Measurements from ENCODE around the gene PDZD4. TPM values are rescaled to one million over a fixed set of nuclear protein-coding genes. Genes with fewer than 3 reads are reported as not detected.

The PDZD4 gene
- total RNA-seq, 1 donor from 2014 or later, result 0.20 TPM

DNA sequence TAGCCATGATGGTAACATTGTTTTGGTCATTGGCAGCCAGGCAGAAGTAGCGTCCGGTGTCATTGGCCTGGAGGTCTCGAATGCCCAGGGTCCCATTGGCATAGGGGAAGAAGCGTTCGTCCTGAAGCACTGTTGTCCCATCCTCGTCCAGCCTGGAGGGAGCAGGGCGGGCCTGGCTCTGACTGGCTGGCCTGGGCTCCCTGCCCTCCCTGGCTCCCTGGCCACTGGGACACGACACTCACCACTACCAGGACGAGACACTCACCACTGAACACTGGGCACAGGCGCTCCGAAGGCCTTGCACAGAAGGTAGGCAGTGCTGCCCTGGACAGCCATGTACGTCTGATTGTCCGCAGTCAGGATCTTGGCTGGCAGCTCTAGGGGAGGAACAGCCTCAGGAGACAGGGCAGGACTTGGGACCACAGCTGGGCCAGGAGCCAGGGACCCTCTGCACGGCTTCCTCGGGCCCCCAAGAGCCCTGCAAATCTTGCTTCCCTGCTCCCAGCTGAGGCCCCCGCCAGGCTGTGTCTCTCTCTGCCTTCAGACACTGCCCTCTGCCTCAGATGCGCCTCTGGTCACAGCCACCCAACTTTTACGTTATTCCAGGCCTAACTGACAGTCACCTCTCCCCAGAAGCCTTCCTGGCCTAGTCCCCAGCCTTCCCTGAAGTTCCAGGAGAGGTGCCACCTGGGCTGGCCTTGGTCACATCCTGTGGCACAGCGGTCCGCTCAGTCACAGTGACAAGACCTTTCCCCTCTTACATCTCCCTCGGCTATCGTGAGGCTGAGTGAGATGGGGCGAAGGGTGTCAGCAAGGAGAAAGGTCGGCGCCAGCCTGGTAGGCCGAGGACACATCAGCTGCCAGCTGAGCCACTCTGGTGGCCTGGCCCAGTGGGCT is 38.5 kb upstream of the PDZD4 start:
- DNase-seq (ENCODE audit: low read depth, low spot score), result no peak

DNA sequence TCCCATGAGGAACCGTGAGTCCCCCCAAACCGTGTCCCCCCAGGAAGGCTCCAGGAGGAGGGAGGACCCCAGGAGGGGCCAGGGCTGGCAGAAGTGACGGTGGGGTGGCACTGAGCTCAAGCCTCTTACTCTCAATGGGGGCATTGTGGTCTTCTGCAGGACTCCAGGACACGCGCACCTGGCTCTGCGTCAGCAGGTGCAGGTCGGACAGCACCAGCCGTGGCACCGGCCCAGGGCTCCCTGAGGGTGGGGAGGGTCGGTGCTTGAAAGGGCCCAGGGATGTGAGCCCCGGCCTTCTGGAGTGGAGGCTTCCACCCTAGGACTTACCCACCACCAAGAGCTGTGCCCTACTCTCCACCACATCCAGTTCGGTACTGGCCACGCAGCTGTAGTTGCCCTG is 37.3 kb upstream of the PDZD4 start:
- no peak for DNase-seq (ENCODE audit: low read depth, low spot score)

DNA sequence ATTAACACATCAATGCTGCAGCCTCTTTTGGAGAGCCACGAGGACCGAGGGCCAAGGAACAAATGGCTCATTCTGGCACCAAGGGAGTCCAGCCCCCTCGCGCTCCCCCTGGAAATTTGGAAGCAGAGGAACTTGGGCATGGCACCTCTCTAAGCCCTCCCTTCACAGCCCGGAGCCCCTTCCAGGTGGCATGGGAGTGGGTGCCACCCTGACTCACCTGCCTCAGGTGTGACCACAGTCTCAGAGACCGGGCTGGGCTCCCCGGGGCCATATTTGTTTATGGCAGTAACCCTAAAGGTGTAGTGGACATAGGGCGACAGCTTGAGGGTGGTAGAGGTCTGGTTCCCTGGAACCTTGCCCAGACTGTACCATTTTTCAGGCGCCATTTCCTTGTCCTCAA is 36.8 kb upstream of the PDZD4 start:
- no peak for DNase-seq (ENCODE audit: low read depth, low spot score)

DNA sequence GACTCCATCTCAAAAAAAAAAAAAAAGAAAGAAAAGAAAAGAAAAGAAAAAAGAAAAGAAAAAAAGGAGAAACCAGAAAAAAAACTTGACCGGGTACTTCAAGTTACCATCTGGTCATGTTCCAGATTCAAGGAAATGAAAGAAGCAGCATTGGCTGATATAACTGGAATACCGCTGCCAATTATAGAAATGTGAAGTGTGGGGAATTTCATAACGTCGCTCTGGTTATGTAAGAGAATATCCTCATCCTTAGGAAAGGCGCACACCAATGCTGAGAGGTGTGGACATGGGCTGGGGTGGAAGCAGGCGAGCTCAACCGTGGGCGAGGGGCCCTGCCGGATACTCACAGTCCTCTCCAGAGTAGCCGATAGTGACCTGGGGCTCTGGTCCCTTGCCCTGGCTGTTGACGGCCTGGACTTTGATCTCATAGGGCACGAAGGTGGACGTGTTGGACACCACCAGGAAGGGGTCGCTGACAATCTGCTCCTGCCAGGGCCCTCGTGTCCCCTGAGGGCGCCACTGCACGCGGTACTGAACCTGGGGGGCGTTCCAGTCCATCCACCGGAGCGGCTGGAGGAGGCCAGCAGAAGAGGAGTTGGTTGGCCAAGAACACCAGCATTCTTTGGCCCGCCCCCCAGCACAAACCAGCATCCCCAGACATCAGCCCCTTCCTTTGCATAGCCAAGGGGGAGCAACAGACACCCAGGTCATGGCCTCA is 36.1 kb upstream of the PDZD4 start:
- DNase-seq (ENCODE audit: low read depth, low spot score), result no peak

DNA sequence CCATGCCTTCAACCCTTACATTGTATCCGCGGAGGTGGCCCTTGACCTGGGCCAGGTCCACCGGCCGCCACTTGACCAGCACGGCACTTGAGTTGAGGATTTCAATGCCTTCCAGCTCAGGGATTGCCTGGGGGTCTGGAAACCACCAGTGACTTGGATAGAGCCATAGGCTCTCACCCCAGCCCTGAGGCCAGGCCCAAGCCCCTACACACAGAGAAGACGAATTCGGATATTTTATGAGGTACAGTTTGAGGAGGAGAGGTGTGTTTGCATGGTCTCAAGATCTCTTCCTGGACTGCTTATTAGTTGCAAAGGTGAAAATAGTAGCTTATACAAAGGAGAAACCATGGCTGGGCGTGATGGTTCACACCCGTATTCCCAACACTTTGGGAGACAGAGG is 35.3 kb upstream of the PDZD4 start:
- no peak for DNase-seq (ENCODE audit: low read depth, low spot score)

DNA sequence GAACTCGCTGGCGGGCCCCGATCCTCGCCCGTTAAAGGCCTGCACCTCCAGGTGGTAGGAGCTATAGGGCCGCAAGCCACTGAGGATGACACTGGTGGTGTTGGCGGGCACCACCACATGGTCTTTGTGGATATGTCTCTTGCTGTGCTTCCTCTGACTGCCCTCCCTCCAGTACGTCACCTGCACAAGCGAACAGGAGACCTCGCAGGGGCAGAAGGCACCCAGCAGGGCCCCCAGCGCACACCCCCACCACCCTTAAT is 34.9 kb upstream of the PDZD4 start:
- no peak for DNase-seq (ENCODE audit: low read depth, low spot score)

DNA sequence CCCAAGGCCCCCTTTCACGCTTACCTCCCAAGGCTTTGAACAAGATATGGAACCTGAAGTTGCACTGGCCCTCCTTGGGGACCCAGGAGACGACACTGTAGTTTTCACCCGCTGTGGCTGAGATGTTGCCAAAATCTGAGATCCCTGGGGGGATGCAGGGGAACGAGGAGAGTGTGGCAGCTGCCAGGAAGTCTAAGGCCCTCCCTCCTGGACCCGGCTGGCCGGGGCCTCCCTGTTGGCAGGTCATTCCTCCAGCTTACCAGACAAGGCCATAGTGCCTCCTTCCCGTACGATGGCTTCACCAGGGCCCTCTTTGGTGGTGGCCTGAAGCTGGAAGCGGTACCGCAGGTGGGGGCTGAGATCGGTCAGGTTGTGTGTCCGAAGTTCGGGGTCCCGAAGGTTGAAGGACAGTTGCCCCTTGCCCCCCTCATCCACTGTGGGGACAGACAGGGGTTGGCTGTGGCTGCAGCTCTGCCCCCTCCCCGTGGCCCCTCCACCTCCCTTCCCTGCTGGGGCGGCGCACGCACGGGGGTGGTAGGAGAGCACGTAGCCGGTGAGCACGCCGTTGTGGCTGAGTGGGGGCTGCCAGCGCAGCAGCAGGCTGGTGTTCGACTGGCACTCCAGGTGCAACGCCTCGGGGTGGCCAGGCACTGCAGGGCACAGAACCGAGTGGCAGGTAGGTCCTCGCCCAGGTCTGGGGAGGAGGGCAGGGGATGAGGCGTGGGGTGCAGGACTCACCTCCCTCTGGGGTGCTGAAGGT is 34.4 kb upstream of the PDZD4 start:
- no peak for DNase-seq (ENCODE audit: low read depth, low spot score)

DNA sequence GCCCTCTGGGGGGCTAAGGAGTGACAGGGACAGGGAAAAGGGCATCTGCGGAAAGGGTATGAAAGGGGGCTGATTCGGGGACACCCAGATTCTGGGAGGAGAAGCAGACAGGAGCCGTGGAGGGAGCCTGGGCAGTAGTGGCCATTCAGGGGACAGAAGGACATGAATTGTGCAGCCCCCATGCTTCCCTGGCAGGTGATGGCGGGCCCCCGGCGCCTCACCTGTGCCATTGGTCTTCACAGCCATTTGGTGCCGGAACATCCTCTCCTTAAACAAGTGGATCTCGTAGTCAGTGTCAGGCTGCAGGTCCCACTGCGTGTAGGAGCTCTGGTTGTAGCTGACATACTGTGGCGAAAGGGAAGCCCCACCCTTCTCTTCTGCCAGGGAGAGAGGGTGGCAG is 33.8 kb upstream of the PDZD4 start:
- no peak for DNase-seq (ENCODE audit: low read depth, low spot score)

DNA sequence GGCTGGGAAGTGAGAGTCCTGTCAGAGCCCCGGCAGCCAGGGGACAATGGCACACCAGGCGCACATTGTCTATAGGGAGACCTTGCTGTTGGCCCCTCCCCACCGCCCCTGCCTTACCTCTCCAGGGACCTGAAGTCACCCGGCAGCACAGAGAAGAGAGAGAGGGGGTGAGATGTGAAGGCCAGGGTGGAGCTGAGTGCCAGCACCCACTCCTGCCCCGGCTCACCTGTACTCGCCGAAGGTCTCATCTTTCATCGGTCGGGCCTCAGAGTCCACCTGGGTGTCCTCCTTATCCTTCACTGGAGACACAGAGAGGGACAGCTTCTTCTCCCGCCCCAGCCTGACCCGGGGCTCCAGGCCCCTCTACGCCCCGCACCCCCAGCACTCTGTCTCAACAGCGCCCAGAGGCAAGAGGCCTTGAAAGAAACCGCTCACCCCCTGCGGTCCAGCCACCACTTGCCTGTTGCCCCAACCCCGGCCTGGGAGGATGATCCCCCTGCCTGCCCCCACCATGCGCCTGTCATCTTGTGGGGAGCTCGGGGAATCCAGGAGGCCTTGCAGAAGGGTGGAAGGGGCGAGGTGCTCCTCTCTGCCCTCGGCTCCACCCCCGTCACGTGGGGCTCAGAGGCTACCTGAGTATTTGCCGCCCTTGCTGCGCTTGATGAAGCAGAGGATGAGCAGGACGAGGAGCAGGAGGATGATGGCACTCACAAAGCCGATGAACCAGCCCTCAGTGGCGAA is 33.1 kb upstream of the PDZD4 start:
- no peak for DNase-seq (ENCODE audit: low read depth, low spot score)

DNA sequence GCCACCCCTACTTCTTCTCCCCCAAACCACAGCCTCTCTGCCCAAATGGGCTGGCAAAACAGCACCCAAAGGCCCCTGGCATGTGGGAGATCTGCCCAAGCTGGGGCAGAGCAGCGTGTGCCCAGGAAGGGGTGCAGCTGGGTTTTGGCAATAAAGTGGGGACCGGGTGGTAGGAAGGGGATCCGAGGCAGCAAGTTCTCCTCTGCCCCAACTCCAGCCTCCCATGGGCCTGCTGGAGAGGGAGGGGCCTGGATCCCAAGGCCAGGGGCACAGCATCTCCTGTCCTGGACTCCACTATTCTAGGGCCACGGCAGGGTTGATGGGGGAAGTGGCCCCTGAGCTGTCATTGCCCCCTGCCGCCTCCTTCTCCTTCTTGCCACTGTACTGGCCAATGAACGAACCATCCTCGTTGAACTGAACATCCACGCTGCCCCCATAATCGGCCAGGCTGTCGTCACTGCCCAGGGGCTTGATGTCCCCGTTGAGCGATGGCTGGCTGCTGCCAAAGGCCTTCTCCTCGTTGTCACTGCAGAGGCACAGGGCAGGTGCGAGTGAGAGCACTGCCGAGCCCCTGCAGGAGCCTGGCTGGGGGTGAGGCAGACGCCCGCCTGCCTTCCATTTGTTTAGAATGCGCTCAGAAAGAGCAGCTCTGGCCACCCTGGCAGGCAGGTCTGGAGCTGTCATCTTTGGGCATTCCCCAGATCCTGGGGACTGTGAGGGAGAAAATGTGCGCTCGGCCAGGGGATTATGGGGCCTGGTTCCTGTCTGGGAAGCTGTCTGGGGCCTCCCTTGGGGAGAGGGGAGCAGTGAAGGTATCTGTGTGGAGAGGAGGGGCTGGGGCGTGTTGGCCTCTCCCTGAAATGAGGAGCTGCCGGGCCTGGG is 32.3 kb upstream of the PDZD4 start:
- no peak for DNase-seq (ENCODE audit: low read depth, low spot score)

DNA sequence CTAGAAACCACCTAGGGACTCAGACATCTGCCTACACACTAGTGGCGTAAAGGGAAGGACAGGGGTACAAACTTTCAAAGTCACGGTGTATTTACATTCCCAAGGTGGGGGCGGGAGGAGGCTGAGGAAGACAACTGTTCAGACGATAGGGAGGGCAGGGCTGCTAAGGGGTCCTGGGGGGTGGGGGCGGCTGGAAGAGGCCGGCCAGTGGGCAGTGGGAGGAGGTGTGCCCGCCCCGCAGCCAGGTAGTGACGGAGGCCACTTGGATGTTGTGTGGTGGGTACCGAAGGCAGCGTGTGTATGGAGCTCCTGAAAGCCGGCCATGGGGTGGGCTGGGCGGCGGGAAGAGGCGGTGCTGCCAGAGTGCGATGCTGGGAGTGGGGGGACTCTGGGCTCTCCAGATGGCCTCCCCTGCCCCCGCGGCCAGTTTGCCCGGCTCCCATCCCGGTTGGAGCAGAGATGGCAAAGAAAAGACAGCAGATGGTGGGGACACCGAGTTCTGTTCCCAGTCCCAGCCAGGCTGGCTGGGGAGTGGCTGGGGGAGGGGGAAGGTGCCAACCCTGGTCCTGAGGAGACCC is 31.5 kb upstream of the PDZD4 start:
- no peak for DNase-seq (ENCODE audit: low read depth, low spot score)

DNA sequence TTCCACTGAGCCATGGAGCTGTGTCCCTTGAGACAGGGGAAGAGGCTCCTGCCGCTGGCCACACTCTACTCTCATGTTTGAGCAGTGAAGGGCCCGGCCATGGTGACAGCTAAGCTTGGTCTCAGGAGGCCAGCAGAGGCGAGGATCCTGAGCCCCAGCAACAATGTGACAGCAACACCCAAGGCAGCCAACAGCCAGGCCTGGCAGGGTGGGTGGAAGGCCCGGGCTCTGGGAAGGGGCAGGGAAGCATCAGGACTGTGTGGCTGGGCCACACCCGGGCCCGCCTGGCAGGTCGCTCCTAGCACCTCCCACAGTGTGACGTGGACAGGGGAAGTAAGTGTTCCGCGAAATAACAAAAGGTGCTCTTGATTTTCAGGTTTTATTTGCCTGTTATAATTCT is 30.8 kb upstream of the PDZD4 start:
- DNase-seq (ENCODE audit: low read depth, low spot score), result no peak

DNA sequence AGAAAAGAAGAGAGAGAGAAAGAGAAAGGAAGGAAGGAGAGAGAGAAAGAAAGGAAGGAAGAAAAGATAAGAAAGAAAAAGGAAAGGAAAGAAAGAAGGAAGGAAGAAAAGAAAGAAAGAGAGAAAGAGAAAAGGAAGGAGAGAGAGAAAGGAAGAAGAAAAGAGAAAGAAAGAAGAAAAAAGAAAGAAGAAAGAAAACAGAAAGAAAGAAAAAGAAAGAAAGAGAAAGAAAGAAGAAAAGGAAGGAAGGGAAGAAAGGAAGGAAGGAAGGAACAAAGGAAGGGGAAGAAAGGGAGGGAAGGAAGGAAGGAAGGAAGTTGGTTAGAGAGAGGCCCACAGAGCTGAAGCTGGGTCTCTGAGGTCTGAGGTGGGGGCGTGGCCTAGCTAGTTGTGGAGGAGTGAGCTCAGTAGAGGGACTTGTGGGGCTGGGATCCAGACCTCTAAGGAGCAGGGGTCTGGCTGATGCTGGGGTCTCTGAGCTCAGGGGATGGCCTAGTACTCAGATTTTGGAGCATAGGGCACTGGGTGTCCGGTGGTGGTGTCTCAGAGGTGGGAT is 27.1 kb upstream of the PDZD4 start:
- DNase-seq (ENCODE audit: low read depth, low spot score), result no peak

DNA sequence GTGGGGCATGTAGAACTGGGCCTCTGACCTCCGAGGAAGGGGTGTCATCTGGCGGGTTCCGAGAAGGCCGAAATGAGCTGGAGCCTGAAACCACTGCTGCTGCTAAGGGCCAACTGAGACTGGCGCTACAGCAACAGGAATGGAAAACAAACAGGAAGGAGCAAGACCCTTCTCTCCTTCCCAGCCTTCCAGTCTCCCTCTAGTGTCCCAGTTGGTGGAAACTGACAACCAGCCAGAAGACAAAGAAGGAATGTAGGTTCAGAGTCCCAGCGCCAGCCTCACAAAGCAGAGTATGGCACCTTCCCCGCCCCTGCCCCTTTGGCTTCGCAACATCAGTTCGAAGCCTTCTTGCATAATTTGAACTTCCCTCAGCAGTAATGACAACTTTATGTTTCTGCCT is 24.4 kb upstream of the PDZD4 start:
- no peak for DNase-seq (ENCODE audit: low read depth, low spot score)

DNA sequence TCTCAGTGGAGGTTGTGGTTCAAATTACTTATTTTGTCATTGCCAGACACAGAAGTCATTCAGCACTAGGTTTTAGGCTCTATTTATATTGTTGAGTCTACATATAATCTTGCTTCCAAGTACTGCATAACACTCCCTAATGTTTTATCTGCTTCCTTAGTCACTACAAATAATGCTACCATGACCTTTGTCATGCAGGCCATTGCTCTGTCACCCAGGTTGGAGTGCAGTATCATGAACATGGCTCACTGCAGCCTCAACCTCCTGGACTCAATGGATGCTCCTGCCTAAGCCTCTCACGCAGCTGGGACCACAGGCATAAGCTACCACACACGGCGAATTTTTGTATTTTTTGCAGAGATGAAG is 23.5 kb upstream of the PDZD4 start:
- DNase-seq (ENCODE audit: low read depth, low spot score), result no peak

DNA sequence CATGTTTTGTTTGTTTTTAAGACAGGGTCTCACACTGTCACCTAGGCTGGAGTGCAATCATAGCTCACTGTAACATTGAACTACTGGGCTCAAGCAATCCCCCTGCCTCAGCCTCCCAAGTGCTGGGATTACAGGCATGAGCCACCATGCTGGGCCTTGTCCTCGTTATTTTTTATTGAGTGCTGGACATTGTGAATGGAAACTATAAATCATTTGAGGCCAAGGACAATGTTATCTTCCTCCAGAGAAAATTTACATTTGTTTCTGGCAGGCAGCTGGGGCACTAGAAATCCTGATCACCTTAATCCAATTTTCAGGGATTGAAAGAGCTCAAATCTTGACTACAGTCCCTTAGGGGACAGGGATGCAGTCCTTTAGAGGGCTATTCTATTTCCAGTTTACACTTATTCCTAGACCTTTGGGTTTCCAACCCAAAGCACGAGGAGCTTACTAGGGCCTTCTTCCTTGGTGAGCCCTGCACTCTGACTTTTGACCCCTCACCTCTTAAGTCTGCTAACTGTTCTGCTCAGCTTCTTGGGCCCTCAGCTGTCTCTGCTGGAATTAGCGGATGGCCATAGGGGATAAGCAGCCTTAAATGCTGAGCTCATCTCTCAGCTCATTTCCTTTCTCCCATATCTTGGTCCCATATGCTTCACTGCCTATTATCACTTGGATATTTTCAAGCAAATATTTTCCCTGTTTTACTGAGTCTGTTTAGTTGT is 23.0 kb upstream of the PDZD4 start:
- no peak for DNase-seq (ENCODE audit: low read depth, low spot score)

DNA sequence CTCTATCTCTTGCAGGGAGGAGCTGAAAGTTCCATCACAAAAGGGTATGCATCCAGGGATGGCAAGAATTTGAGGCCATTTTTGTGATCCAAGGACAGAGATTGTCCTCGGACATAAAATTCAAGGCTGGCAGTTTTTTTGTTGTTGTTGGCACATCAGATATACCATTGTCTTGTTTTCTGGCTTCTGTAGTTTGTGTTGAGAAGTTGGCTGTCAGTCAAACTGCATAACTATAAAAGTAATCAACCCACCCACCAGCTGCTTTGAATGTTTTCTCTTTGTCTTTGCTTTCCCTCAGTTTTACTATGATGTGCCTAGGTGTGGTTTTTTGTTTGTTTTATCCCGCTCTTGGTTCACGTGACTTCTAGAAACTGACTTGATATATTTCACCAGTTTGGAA is 21.6 kb upstream of the PDZD4 start:
- no peak for DNase-seq (ENCODE audit: low read depth, low spot score)

DNA sequence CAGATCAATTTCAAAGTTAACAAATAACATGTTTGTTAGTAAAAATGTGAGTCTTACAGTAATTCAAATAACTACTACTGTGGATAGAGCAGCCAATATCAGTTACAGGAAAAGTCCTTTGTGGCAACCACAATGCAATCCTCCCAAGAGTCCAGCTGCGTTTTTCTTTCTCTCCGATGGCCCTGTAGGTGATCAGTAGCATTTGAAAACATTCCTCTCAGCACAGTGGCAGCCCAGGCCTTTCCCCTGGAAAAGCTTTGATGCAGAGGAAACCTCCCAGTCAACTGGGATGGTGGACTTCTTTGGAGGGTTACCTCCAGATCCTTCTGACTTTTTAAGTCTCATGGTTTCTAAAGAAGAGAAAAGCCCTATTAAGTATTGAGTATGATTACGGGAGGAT is 18.0 kb upstream of the PDZD4 start:
- DNase-seq (ENCODE audit: low read depth, low spot score), result no peak

DNA sequence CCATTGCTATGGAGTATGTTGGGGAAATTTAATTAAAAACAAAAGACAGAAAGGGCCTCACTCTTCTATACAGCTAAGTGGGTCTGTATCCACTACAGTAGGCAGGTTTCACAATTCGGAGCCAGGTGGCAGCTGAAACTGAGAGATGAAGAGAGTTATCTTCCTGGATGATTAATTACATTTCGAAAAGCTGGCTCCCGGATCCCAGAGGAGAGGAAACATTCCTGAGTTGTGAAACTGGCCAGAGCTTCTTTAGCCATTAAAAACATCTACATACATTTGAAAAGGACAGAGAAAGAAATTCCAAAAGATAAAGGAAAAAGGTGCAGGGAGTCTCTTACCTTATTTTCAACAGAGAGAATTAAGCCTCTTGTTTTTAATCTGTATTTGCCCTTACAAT is 15.5 kb upstream of the PDZD4 start:
- DNase-seq (ENCODE audit: low read depth, low spot score), result no peak

DNA sequence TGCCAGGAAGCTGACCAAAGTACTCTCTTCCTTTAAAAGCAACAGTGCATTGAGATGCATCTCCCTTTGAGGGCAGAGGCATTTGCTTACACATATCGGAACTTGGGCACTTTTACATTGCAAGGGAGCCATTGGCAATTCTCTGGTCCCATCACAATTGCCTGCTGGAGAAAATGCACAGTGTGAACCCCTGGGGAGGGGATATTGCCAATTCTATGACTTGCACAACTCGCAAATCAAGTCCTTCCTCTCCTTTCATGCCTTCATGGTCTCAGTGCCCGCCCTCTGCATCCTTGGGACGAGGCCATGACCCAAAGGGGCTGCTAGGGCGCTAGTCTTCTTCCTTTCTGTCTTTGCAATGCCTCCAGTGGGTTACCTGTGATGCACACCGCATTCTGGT is 14.9 kb upstream of the PDZD4 start:
- DNase-seq (ENCODE audit: low read depth, low spot score), result no peak

Data from pulmonary artery endothelial cell (primary cell).